GM23338 (cell line): ENCODE measurements around the gene BICRAL. TPM values are rescaled to one million over a fixed set of nuclear protein-coding genes. Genes with fewer than 3 reads are reported as not detected.

ENCODE experiments used
- CREB1 ChIP-seq: fragments of 250-450 bp; sonication (Bioruptor Pico); IDR thresholded peaks from 2 replicates; pipeline ENCODE4 v1.5.0; 2020; ENCODE audit warnings: low read depth, mild to moderate bottlenecking, moderate library complexity
- EZH2phosphoT487 ChIP-seq: fragments of 200-600 bp; sonication (generic); IDR thresholded peaks from one replicate; pipeline ENCODE4 v1.8.1; 2018; ENCODE audit warnings: antibody characterized with exemption; ENCODE audit not compliant: unreplicated experiment
- JUNB ChIP-seq: IDR thresholded peaks from one replicate; pipeline ENCODE4 v1.6.1; 2016; ENCODE audit warnings: antibody characterized with exemption; ENCODE audit not compliant: unreplicated experiment
- STAT1 ChIP-seq: IDR thresholded peaks from one replicate; pipeline ENCODE4 v1.6.1; 2016; ENCODE audit warnings: antibody characterized with exemption; ENCODE audit not compliant: unreplicated experiment
- ZNF114 ChIP-seq: fragments of 250-450 bp; sonication (Bioruptor Pico); IDR thresholded peaks from 2 replicates; pipeline ENCODE4 v1.5.0; 2020; ENCODE audit warnings: mild to moderate bottlenecking, moderate library complexity
- ZNF331 ChIP-seq: fragments of 250-450 bp; sonication (Bioruptor Pico); IDR thresholded peaks from 2 replicates; pipeline ENCODE4 v1.5.0; 2020; ENCODE audit warnings: low read depth, mild to moderate bottlenecking, moderate library complexity
- polyA plus RNA-seq: library from polyadenylated mRNA; unstranded; fragments of >200 nt; fragmentation: Nextera tagmentation; extraction: Ambion mirVana; gene quantifications from 2 replicates; pipeline ENCODE4 v1.2.1, GENCODE V29; 2016
- total RNA-seq: library from RNA; depleted of rRNA; stranded (reverse); fragments of >200 nt; shearing (Covaris generic); gene quantifications from 2 replicates; pipeline ENCODE4 v1.2.3, GENCODE V29; 2014; rRNA removed
- TF ChIP-seq, protein P1 (sequence below): IDR thresholded peaks from 2 replicates; pipeline ENCODE4 v1.6.1; 2016; ENCODE audit warnings: antibody characterized with exemption
- TF ChIP-seq, protein P2 (sequence below), 2 experiments: fragments of 200-600 bp in 1 of 2; sonication (generic) in 1 of 2; conservative IDR thresholded peaks; 2 replicates each; pipeline versions ENCODE4 v1.5.1 to v1.6.1; 2016 to 2017; ENCODE audit warnings: antibody characterized with exemption in 2 of 2, low read depth in 2 of 2, mild to moderate bottlenecking in 2 of 2, moderate library complexity in 1 of 2

BICRAL gene
- total and polyA plus RNA-seq, 2 experiments from 2014 or later = 3.4 to 11.7 TPM

DNA sequence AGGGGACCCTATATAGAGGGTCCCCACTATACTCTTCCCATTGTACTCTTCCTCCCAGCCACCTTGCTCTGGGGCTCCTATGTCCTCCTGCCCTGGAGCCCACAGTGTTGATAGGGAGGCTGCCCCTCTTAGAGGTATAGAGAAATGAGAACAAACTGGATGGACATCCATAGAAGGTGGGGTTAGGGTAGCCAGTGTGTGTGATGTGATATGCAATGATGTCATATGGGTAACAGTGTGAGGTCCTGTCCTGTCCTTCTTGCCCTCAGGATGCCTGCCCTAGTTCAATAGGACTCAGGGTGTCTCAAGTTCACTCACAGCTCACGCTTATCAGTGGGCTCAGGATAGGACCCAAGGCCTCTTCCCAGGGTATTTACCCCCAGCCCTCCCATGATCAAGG is 134.4 kb downstream of the BICRAL start (continued):
- TF ChIP-seq, protein P1, sequence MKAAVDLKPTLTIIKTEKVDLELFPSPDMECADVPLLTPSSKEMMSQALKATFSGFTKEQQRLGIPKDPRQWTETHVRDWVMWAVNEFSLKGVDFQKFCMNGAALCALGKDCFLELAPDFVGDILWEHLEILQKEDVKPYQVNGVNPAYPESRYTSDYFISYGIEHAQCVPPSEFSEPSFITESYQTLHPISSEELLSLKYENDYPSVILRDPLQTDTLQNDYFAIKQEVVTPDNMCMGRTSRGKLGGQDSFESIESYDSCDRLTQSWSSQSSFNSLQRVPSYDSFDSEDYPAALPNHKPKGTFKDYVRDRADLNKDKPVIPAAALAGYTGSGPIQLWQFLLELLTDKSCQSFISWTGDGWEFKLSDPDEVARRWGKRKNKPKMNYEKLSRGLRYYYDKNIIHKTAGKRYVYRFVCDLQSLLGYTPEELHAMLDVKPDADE = no peak
- TF ChIP-seq ZNF114 (CRISPR knock-in tag) (no peak), CREB1 (CRISPR knock-in tag) (no peak), ZNF331 (no peak), STAT1 (no peak), EZH2phosphoT487 (no peak), JUNB (no peak)
- TF ChIP-seq, protein P2, sequence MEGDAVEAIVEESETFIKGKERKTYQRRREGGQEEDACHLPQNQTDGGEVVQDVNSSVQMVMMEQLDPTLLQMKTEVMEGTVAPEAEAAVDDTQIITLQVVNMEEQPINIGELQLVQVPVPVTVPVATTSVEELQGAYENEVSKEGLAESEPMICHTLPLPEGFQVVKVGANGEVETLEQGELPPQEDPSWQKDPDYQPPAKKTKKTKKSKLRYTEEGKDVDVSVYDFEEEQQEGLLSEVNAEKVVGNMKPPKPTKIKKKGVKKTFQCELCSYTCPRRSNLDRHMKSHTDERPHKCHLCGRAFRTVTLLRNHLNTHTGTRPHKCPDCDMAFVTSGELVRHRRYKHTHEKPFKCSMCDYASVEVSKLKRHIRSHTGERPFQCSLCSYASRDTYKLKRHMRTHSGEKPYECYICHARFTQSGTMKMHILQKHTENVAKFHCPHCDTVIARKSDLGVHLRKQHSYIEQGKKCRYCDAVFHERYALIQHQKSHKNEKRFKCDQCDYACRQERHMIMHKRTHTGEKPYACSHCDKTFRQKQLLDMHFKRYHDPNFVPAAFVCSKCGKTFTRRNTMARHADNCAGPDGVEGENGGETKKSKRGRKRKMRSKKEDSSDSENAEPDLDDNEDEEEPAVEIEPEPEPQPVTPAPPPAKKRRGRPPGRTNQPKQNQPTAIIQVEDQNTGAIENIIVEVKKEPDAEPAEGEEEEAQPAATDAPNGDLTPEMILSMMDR (conservative IDR thresholded peaks at IDR 0.05; ENCODE audit: low read depth in 2 of 2) = no peak

Other genes with a start within 250 kb of the BICRAL start
- 20.4 and 21.2 TPM in 2 replicates for gene UBR2, start 218.0 kb upstream of the BICRAL start, total RNA-seq
- gene UBR2, start 218.0 kb upstream of the BICRAL start, polyA plus RNA-seq = 5.3 and 6.7 TPM in 2 replicates
- gene PRPH2, start 59.5 kb upstream of the BICRAL start, total RNA-seq = 0.52 and 0.89 TPM in 2 replicates
- 0.21 and 0.50 TPM in 2 replicates for gene PRPH2, start 59.5 kb upstream of the BICRAL start, polyA plus RNA-seq
- 45.0 and 59.5 TPM in 2 replicates for gene TBCC, start 35.9 kb upstream of the BICRAL start, total RNA-seq
- gene TBCC, start 35.9 kb upstream of the BICRAL start, polyA plus RNA-seq = 45.3 and 48.3 TPM in 2 replicates
- 109 and 124 TPM in 2 replicates for gene RPL7L1, start 97.6 kb downstream of the BICRAL start, total RNA-seq
- 82.1 and 86.9 TPM in 2 replicates for gene RPL7L1, start 97.6 kb downstream of the BICRAL start, polyA plus RNA-seq
- gene PTCRA, start 134.0 kb downstream of the BICRAL start, total RNA-seq = not detected in 2 replicates
- 0.30 TPM in 1 of 2 replicates, not detected in the other for gene PTCRA, start 134.0 kb downstream of the BICRAL start, polyA plus RNA-seq
- 66.3 and 67.0 TPM in 2 replicates for gene CNPY3, start 147.4 kb downstream of the BICRAL start, total RNA-seq
- 68.5 and 74.5 TPM in 2 replicates for gene CNPY3, start 147.4 kb downstream of the BICRAL start, polyA plus RNA-seq
- gene GNMT, start 178.7 kb downstream of the BICRAL start, total RNA-seq = not detected in 2 replicates
- gene GNMT, start 178.7 kb downstream of the BICRAL start, polyA plus RNA-seq = 0.52 and 2.5 TPM in 2 replicates
- 24.8 and 25.1 TPM in 2 replicates for gene PEX6, start 197.1 kb downstream of the BICRAL start, total RNA-seq
- gene PEX6, start 197.1 kb downstream of the BICRAL start, polyA plus RNA-seq = 5.2 and 6.5 TPM in 2 replicates
- 49.9 and 55.3 TPM in 2 replicates for gene PPP2R5D, start 202.5 kb downstream of the BICRAL start, total RNA-seq
- gene PPP2R5D, start 202.5 kb downstream of the BICRAL start, polyA plus RNA-seq = 16.5 and 20.0 TPM in 2 replicates
- gene MEA1, start 231.9 kb downstream of the BICRAL start, total RNA-seq = 65.6 and 70.5 TPM in 2 replicates
- gene MEA1, start 231.9 kb downstream of the BICRAL start, polyA plus RNA-seq = 205 and 215 TPM in 2 replicates
- 182 and 184 TPM in 2 replicates for gene KLHDC3, start 232.2 kb downstream of the BICRAL start, total RNA-seq
- gene KLHDC3, start 232.2 kb downstream of the BICRAL start, polyA plus RNA-seq = 86.2 and 88.2 TPM in 2 replicates
- gene RRP36, start 239.6 kb downstream of the BICRAL start, total RNA-seq = 98.6 and 106 TPM in 2 replicates
- gene RRP36, start 239.6 kb downstream of the BICRAL start, polyA plus RNA-seq = 63.8 and 64.7 TPM in 2 replicates